MCF 10A (cell line): ENCODE results near the gene PNPLA7. TPM values are rescaled to one million over a fixed set of nuclear protein-coding genes. Genes with fewer than 3 reads are reported as not detected.

ENCODE experiments used
- BruUV-seq: library from RNA; stranded (reverse); fragments of 400-500 nt; replicated peaks from 2 replicates; lab custom pipeline; 2021; lab: Mats Ljungman, UMichigan
- CTCF ChIA-PET: fragments of 300-600 bp; sonication (Branson Sonifier 250); formaldehyde crosslinking; extraction: SDS; loops from one replicate; lab custom pipeline; 2021; ENCODE audit warnings: antibody characterized with exemption, inconsistent platforms; lab: Yijun Ruan, JAX
- POLR2A ChIA-PET: fragments of 300-600, 350-650 bp; sonication (Branson Sonifier 250); formaldehyde crosslinking; extraction: SDS; loops from one replicate; lab custom pipeline; 2020; ENCODE audit warnings: antibody characterized with exemption, inconsistent platforms; lab: Yijun Ruan, JAX
- DNase-seq: peaks from one replicate; pipeline ENCODE4 v3.0.0-alpha.2; 2018; ENCODE audit not compliant: unreplicated experiment
- H3K27ac Mint-ChIP-seq: one replicate; pipeline ENCODE4 v1.8.0; 2022; ENCODE audit warnings: mild to moderate bottlenecking, low read depth, mixed read lengths; ENCODE audit not compliant: unreplicated experiment
- H3K27me3 Mint-ChIP-seq: one replicate; pipeline ENCODE4 v1.8.0; 2022; ENCODE audit warnings: mixed read lengths; ENCODE audit not compliant: insufficient read depth, unreplicated experiment
- H3K36me3 Mint-ChIP-seq: one replicate; pipeline ENCODE4 v1.8.0; 2022; ENCODE audit warnings: mild to moderate bottlenecking, moderate library complexity, mixed read lengths; ENCODE audit not compliant: insufficient read depth, unreplicated experiment
- H3K4me1 Mint-ChIP-seq: one replicate; pipeline ENCODE4 v1.8.0; 2022; ENCODE audit warnings: mixed read lengths; ENCODE audit not compliant: insufficient read depth, unreplicated experiment
- H3K4me3 Mint-ChIP-seq: one replicate; pipeline ENCODE4 v1.8.0; 2022; ENCODE audit warnings: mild to moderate bottlenecking, moderate library complexity, mixed read lengths; ENCODE audit not compliant: unreplicated experiment
- H3K9me3 Mint-ChIP-seq: one replicate; pipeline ENCODE4 v1.8.0; 2022; ENCODE audit warnings: mixed read lengths; ENCODE audit not compliant: unreplicated experiment
- CTCF ChIP-seq: fragments of 200-600 bp; IDR thresholded peaks from one replicate; pipeline ENCODE4 v1.8.0; 2022; ENCODE audit warnings: antibody characterized with exemption, mild to moderate bottlenecking; ENCODE audit not compliant: unreplicated experiment
- intact Hi-C: fragments of 100-400 bp; cut with micrococcal nuclease; formaldehyde crosslinking; loops from 2 replicates; pipeline ENCODE4 v1.14.1; 2022
- total RNA-seq: library from RNA; stranded (reverse); gene quantifications from 2 replicates; pipeline ENCODE4 v1.2.3, GENCODE V29; 2022

The PNPLA7 gene
- total RNA-seq, 1 experiment from 2014 or later, result 0.86 TPM

GRCh38 chr9:137447722-137448601 lies 102.2 kb downstream of the PNPLA7 start:
- intact Hi-C loops, result loop anchor here (10.0 kb wide), 1 partner anchor 77 kb away; no protein-coding TSS in a partner anchor
- H3K4me1 Mint-ChIP-seq, result peaks cover 11% of the 10 kb centered on the region
- no peaks in the 10 kb centered on the region for H3K36me3 Mint-ChIP-seq
- ChIA-PET CTCF (interaction anchor here (0.6 to 1.0 kb wide), 3 partner anchors 18 to 161 kb away, joined by 3 read pairs; no protein-coding TSS in a partner anchor), POLR2A (no interaction called here)
- H3K4me3 Mint-ChIP-seq, result no peak overlapping the region
- no peak overlapping the region for H3K27ac Mint-ChIP-seq
- BruUV-seq, result TSS peak; percentile 26
- no peak for DNase-seq
- TF ChIP-seq CTCF, result no peak
- no peaks in the 10 kb centered on the region for H3K9me3 Mint-ChIP-seq
- H3K27me3 Mint-ChIP-seq, result no peaks in the 10 kb centered on the region

- ChIA-PET POLR2A (interaction anchor here (0.8 to 1.5 kb wide), 3 partner anchors 9 to 35 kb away, joined by 3 to 5 read pairs (median 3); partner anchors contain the start of genes EXD3 and NOXA1), CTCF (interaction anchor here (0.5 to 5.4 kb wide), 6 partner anchors 12 to 160 kb away, joined by 3 to 36 read pairs (median 3); partner anchors contain the start of genes EXD3, NOXA1 and NSMF)
- peaks cover 11% of the 10 kb centered on the region for H3K4me1 Mint-ChIP-seq
Measured at GRCh38 chr9:137446851-137447471, 103.2 kb downstream of the PNPLA7 start.

GRCh38 chr9:137445930-137446431 lies 104.2 kb downstream of the PNPLA7 start:
- Mint-ChIP-seq H3K9me3 (no peaks in the 10 kb centered on the region), H3K36me3 (no peaks in the 10 kb centered on the region), H3K4me3 (no peak overlapping the region), H3K27ac (no peak overlapping the region), H3K4me1 (peaks cover 11% of the 10 kb centered on the region), H3K27me3 (no peaks in the 10 kb centered on the region)
- BruUV-seq, result no TSS peak
- ChIA-PET CTCF (interaction anchor here (0.5 to 5.4 kb wide), 11 partner anchors 8 to 710 kb away, joined by 3 to 36 read pairs (median 3); partner anchors contain the start of genes EXD3, NOXA1 and NSMF), POLR2A (interaction anchor here (0.8 to 3.0 kb wide), 6 partner anchors 9 to 104 kb away, joined by 3 to 17 read pairs (median 4); partner anchors contain the start of genes EXD3, NOXA1, NSMF and PNPLA7)
- no peak for TF ChIP-seq CTCF
- intact Hi-C loops, result loop anchor here (1.0 to 10.0 kb wide), 4 partner anchors 22 to 159 kb away; no protein-coding TSS in a partner anchor
- no peak for DNase-seq

More at GRCh38 chr9:137446851-137447471, 103.2 kb downstream of the PNPLA7 start:
- TF ChIP-seq CTCF, result no peak
- no peaks in the 10 kb centered on the region for H3K27me3 Mint-ChIP-seq
- H3K27ac Mint-ChIP-seq, result peak overlapping the region; percentile 43
- no peak for DNase-seq
- intact Hi-C loops, result loop anchor here (10.0 kb wide), 1 partner anchor 78 kb away; no protein-coding TSS in a partner anchor
- H3K9me3 Mint-ChIP-seq, result no peaks in the 10 kb centered on the region
- no peaks in the 10 kb centered on the region for H3K36me3 Mint-ChIP-seq
- H3K4me3 Mint-ChIP-seq, result no peak overlapping the region
- BruUV-seq, result no TSS peak
